Endothelial cell of umbilical vein (primary cell): ENCODE data around the gene PEAK3. TPM values are rescaled to one million over a fixed set of nuclear protein-coding genes. Genes with fewer than 3 reads are reported as not detected.

Experiments
- BruUV-seq: library from RNA; stranded (reverse); fragments of 400-500 nt; replicated peaks from 2 replicates; lab custom pipeline; 2021; lab: Mats Ljungman, UMichigan
- CTCF ChIA-PET: fragments of 300-600, 350-600 bp; sonication (Branson Sonifier 250); formaldehyde crosslinking; loops from one replicate; lab custom pipeline; 2021; ENCODE audit warnings: antibody characterized with exemption, inconsistent platforms; lab: Charles Lee
- POLR2A ChIA-PET: fragments of 300-600, 350-600 bp; sonication (Branson Sonifier 250); formaldehyde crosslinking; loops from one replicate; lab custom pipeline; 2021; ENCODE audit warnings: antibody characterized with exemption, inconsistent platforms; lab: Charles Lee
- DNase-seq: peaks from one replicate; pipeline ENCODE4 v3.0.0-alpha.2; 2011; ENCODE audit warnings: low read depth, low spot score
- FAIRE-seq: peaks from 2 replicates; lab custom pipeline; 2011; peaks lifted over from hg19 to GRCh38; lab: Jason Lieb, UNC
- H2AFZ ChIP-seq: 2 replicates; pipeline ENCODE4 v1.6.0; 2012; ENCODE audit warnings: low read depth, low read length, control low read depth, inconsistent platforms
- H3K27ac ChIP-seq: 2 replicates; pipeline ENCODE4 v1.5.1; 2011; ENCODE audit warnings: low read depth, mild to moderate bottlenecking, control low read depth, low read length, moderate library complexity; ENCODE audit not compliant: insufficient read depth
- H3K27me3 ChIP-seq, 2 experiments: 2 replicates each; pipeline versions ENCODE4 v1.6.0 to v1.6.1; 2011; ENCODE audit warnings: low read length in 2 of 2, mixed read lengths in 1 of 2; ENCODE audit not compliant: control insufficient read depth in 2 of 2, insufficient read depth in 2 of 2
- H3K36me3 ChIP-seq, 2 experiments: 2 replicates in 1 of 2; 3 replicates in 1 of 2; pipeline ENCODE4 v1.5.1; 2011; ENCODE audit warnings: low read length in 2 of 2, mild to moderate bottlenecking in 1 of 2, moderate library complexity in 1 of 2; ENCODE audit not compliant: control insufficient read depth in 2 of 2, insufficient read depth in 2 of 2; ENCODE audit errors: extremely low read depth in 1 of 2
- H3K4me1 ChIP-seq: 3 replicates; pipeline ENCODE4 v1.5.1; 2011; ENCODE audit warnings: mild to moderate bottlenecking, low read length; ENCODE audit not compliant: control insufficient read depth, insufficient read depth; ENCODE audit errors: extremely low read depth
- H3K4me2 ChIP-seq: 2 replicates; pipeline ENCODE4 v1.6.1; 2011; ENCODE audit warnings: low read length, control low read depth, mixed read lengths; ENCODE audit not compliant: insufficient read depth
- H3K4me3 ChIP-seq, 3 experiments: fragments of 200-600 bp in 1 of 3; sonication (generic), shearing (Covaris generic) in 1 of 3; replicated peaks in 1 of 3; 2 replicates each; pipeline ENCODE4 v1.5.1; 2011 to 2016; ENCODE audit warnings: control low read depth in 3 of 3, low read length in 3 of 3, mild to moderate bottlenecking in 2 of 3, inconsistent platforms in 1 of 3, low read depth in 1 of 3, moderate library complexity in 1 of 3; ENCODE audit not compliant: insufficient read depth in 1 of 3
- H3K79me2 ChIP-seq: 2 replicates; pipeline ENCODE4 v1.6.0; 2012; ENCODE audit warnings: low read length, inconsistent platforms; ENCODE audit not compliant: control insufficient read depth, insufficient read depth
- H3K9ac ChIP-seq: replicated peaks from 2 replicates; pipeline ENCODE3; 2011; ENCODE audit warnings: low read length, control low read depth; ENCODE audit not compliant: insufficient read depth; ENCODE audit errors: extremely low read depth
- H3K9me1 ChIP-seq: replicated peaks from 3 replicates; pipeline ENCODE4 v1.6.0; 2011; ENCODE audit warnings: mild to moderate bottlenecking, low read length; ENCODE audit not compliant: control insufficient read depth, insufficient read depth; ENCODE audit errors: extremely low read depth
- H3K9me3 ChIP-seq: replicated peaks from 2 replicates; pipeline ENCODE4 v1.5.1; 2012; ENCODE audit warnings: low read length, inconsistent platforms; ENCODE audit not compliant: control insufficient read depth, insufficient read depth
- H4K20me1 ChIP-seq: replicated peaks from 2 replicates; pipeline ENCODE3; 2011; ENCODE audit warnings: mild to moderate bottlenecking, low read length; ENCODE audit not compliant: control insufficient read depth, insufficient read depth; ENCODE audit errors: extremely low read depth
- EZH2 ChIP-seq: IDR thresholded peaks from 2 replicates; pipeline ENCODE4 v1.6.1; 2012; ENCODE audit warnings: borderline replicate concordance, low read depth, mild to moderate bottlenecking, moderate library complexity, low read length, inconsistent platforms; ENCODE audit not compliant: severe bottlenecking
- FOS ChIP-seq: IDR thresholded peaks from 2 replicates; pipeline ENCODE4 v1.6.1; 2011; ENCODE audit warnings: mild to moderate bottlenecking, low read length, moderate library complexity, borderline replicate concordance; ENCODE audit not compliant: insufficient read depth
- GATA2 ChIP-seq: IDR thresholded peaks from 2 replicates; pipeline ENCODE4 v1.7.0; 2011; ENCODE audit warnings: low read depth, mild to moderate bottlenecking, moderate library complexity, mixed read lengths, low read length; ENCODE audit not compliant: insufficient read length, insufficient read depth
- JUN ChIP-seq: IDR thresholded peaks from 2 replicates; pipeline ENCODE4 v1.6.1; 2011; ENCODE audit warnings: borderline replicate concordance, low read depth; ENCODE audit not compliant: insufficient read length, insufficient read depth
- MYC ChIP-seq: IDR thresholded peaks from one replicate; pipeline ENCODE4 v1.6.1; 2011; ENCODE audit warnings: mild to moderate bottlenecking, low read depth, low read length
- POLR2A ChIP-seq: IDR thresholded peaks from 2 replicates; pipeline ENCODE4 v1.6.1; 2012; ENCODE audit warnings: low read depth, mild to moderate bottlenecking, control low read depth, low read length
- POLR2AphosphoS5 ChIP-seq: IDR thresholded peaks from 2 replicates; pipeline ENCODE4 v1.6.1; 2012; ENCODE audit warnings: low read depth, mild to moderate bottlenecking, control low read depth, low read length, moderate library complexity; ENCODE audit not compliant: insufficient read depth
- dilution Hi-C: fragments of 300-500 bp; cut with MboI; formaldehyde crosslinking; loops from one replicate; pipeline ENCODE4 v1.15.0; 2019; ENCODE audit warnings: low sequenced_read_pairs; ENCODE audit not compliant: extremely low pct_ligation_motif_present
- intact Hi-C: fragments of 100-400 bp; cut with micrococcal nuclease; formaldehyde crosslinking; loops from one replicate; pipeline ENCODE4 v1.10.0; 2022
- polyA plus RNA-seq, 4 experiments: library from polyadenylated mRNA; depleted of rRNA in 3 of 4; stranded (reverse) in 3 of 4; unstranded in 1 of 4; fragments of >200 nt; gene quantifications; 2 replicates each; pipeline versions ENCODE4 v1.2.1 to v1.2.3, GENCODE V29; 2011 to 2012; ENCODE audit warnings: missing spikeins in 1 of 4
- total RNA-seq: library from RNA; stranded (reverse); gene quantifications from 2 replicates; pipeline ENCODE4 v1.2.3, GENCODE V29; 2021
- TF ChIP-seq, protein P1 (sequence below): IDR thresholded peaks from 2 replicates; pipeline ENCODE4 v1.6.1; 2011; ENCODE audit not compliant: insufficient read depth, insufficient read length
- TF ChIP-seq, protein P2 (sequence below), 2 donors: IDR thresholded peaks; 1 replicate in 1 of 2; 2 replicates in 1 of 2; pipeline ENCODE4 v1.5.1; 2011; ENCODE audit warnings: low read length in 2 of 2, mild to moderate bottlenecking in 2 of 2, moderate library complexity in 2 of 2, control low read depth in 1 of 2, inconsistent platforms in 1 of 2, low read depth in 1 of 2; ENCODE audit not compliant: insufficient read depth in 1 of 2; ENCODE audit errors: extremely low read depth in 1 of 2

Gene PEAK3
- total and polyA plus RNA-seq, 2 donors (not counting 3 experiments of a cell fraction or from before 2014, with no cell fraction given) = 0.03 TPM; not detected in 1

DNA sequence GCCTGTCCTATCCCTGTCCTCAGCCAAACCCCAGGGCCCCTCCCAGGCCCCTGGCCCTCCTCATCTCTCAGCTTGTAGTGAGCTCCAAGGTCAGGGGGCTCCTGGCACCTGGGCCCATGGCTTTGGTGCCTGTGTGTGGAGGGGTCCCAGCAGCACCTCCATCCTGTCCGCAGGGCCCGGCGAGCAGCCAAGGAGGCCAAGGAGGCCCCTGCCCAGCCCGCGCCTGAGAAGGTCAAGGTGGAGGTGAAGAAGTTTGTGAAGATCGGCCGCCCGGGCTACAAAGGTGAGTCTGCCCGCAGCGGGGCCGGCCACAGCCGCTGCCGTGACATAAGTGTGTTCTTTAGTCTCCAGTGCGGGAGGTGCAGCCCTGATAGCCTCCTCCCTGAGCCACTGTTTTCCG, 36.7 kb downstream of the PEAK3 start:
- intact Hi-C loops = no loop called here
- no peaks in the 10 kb centered on the region for H4K20me1 ChIP-seq

More for the DNA sequence above, 36.7 kb downstream of the PEAK3 start:
- Histone ChIP-seq H3K36me3 (peaks cover 25 to 52% of the 10 kb centered on the region in 2 experiments), H3K4me1 (peaks cover 22% of the 10 kb centered on the region), H3K9ac (no peak overlapping the region), H3K9me1 (no peaks in the 10 kb centered on the region), H2AFZ (no peak overlapping the region), H3K9me3 (no peaks in the 10 kb centered on the region), H3K27me3 (peaks cover under 1 to 4% of the 10 kb centered on the region in 2 experiments), H3K4me3 (no peak overlapping the region), H3K79me2 (peaks cover 41% of the 10 kb centered on the region), H3K27ac (no peak overlapping the region), H3K4me2 (no peak overlapping the region)
- CTCF ChIA-PET = no interaction called here
- no peak for FAIRE-seq
- dilution Hi-C loops = no loop called here
- TF ChIP-seq MYC = no peak
- TF ChIP-seq EZH2 = no peak
- no peak for TF ChIP-seq JUN
- TF ChIP-seq, protein P1, sequence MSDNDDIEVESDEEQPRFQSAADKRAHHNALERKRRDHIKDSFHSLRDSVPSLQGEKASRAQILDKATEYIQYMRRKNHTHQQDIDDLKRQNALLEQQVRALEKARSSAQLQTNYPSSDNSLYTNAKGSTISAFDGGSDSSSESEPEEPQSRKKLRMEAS = no peak
- TF ChIP-seq POLR2A = no peak
- TF ChIP-seq GATA2 = no peak
- TF ChIP-seq, protein P2, sequence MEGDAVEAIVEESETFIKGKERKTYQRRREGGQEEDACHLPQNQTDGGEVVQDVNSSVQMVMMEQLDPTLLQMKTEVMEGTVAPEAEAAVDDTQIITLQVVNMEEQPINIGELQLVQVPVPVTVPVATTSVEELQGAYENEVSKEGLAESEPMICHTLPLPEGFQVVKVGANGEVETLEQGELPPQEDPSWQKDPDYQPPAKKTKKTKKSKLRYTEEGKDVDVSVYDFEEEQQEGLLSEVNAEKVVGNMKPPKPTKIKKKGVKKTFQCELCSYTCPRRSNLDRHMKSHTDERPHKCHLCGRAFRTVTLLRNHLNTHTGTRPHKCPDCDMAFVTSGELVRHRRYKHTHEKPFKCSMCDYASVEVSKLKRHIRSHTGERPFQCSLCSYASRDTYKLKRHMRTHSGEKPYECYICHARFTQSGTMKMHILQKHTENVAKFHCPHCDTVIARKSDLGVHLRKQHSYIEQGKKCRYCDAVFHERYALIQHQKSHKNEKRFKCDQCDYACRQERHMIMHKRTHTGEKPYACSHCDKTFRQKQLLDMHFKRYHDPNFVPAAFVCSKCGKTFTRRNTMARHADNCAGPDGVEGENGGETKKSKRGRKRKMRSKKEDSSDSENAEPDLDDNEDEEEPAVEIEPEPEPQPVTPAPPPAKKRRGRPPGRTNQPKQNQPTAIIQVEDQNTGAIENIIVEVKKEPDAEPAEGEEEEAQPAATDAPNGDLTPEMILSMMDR (IDR thresholded peaks at IDR 0.05; ENCODE audit: extremely low read depth in 1 of 2, insufficient read depth in 1 of 2, low read depth in 1 of 2, low read length in 2 of 2) = no peak
- no peak for TF ChIP-seq POLR2AphosphoS5
- TF ChIP-seq FOS = no peak
- POLR2A ChIA-PET = no interaction called here
- no TSS peak for BruUV-seq
- DNase-seq = no peak
